ENCODE data around the gene POC5. TPM values are rescaled to one million over a fixed set of nuclear protein-coding genes. Genes with fewer than 3 reads are reported as not detected.

The POC5 gene
- total RNA-seq, 1 experiment from 2014 or later: 14.8 TPM

DNA sequence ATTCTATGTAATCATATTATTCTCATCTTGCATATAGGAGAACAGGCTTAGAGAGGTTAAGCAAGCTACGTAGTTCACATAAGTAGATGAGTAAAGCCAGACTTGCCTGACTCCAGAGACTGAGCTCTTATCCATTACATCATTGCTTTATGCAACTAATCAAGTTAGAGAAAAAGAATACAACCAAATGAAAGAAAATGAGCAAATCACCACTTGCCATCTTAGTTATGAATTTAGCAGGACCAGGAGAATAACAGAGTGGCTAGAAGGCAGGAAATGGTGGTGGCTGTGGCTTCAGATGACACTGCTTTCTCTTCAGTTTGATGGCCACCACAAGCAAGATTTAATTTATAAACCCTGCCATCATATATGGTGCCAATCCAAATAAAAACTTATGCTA is 26.6 kb downstream of the POC5 start:
- Histone ChIP-seq H3K9ac (ENCODE audit: low read length) (no peak overlapping the region), H3K36me3 (ENCODE audit: control insufficient read depth in 1 of 2, insufficient read depth in 2 of 2, low read length in 2 of 2) (peaks cover 13 to 19% of the 10 kb centered on the region in 2 experiments; a peak in 3 of 4 replicates), H3K4me2 (ENCODE audit: low read length) (no peak overlapping the region), H2AFZ (ENCODE audit: low read depth, low read length, poor library complexity, severe bottlenecking) (no peak overlapping the region), H3K4me1 (ENCODE audit: control insufficient read depth in 1 of 2, insufficient read depth in 2 of 2, low read length in 2 of 2) (no peaks in the 10 kb centered on the region), H3K27ac (ENCODE audit: low read depth, low read length) (no peak overlapping the region), H3K9me3 (ENCODE audit: control insufficient read depth in 1 of 2, insufficient read depth in 1 of 2, low read depth in 1 of 2, low read length in 2 of 2) (no peaks in the 10 kb centered on the region), H3K9me2 (ENCODE audit: insufficient read depth) (no peaks in the 10 kb centered on the region; the same call in 1 of the 2 replicates), H4K20me1 (ENCODE audit: insufficient read depth) (no peaks in the 10 kb centered on the region; the same call in 1 of the 2 replicates), H3K27me3 (ENCODE audit: insufficient read depth, low read length) (no peaks in the 10 kb centered on the region), H3K4me3 (replicated peaks in 1 of 2; ENCODE audit: low read depth in 1 of 2, low read length in 2 of 2) (no peak overlapping the region), H3K79me2 (ENCODE audit: insufficient read depth, low read length) (no peaks in the 10 kb centered on the region; the same call in 1 of the 2 replicates)
- intact Hi-C loops (cut with micrococcal nuclease): no loop called here
- RAD21 ChIA-PET (ENCODE audit: low non-redundant PET in 1 of 2, low total read pairs in 2 of 2, uncharacterized antibody in 2 of 2, unreplicated experiment in 2 of 2): no interaction called here
- TF ChIP-seq, protein P1, sequence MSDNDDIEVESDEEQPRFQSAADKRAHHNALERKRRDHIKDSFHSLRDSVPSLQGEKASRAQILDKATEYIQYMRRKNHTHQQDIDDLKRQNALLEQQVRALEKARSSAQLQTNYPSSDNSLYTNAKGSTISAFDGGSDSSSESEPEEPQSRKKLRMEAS (IDR thresholded peaks at IDR 0.05): no peak
- TF ChIP-seq POLR2AphosphoS5 (IDR thresholded peaks at IDR 0.05; ENCODE audit: low read depth, low read length): no peak
- TF ChIP-seq ZFX (IDR thresholded peaks at IDR 0.05): no peak
- TF ChIP-seq, protein P2, sequence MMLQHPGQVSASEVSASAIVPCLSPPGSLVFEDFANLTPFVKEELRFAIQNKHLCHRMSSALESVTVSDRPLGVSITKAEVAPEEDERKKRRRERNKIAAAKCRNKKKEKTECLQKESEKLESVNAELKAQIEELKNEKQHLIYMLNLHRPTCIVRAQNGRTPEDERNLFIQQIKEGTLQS (IDR thresholded peaks at IDR 0.05): no peak
- TF ChIP-seq EZH2phosphoT487 (IDR thresholded peaks at IDR 0.05; ENCODE audit: borderline replicate concordance): no peak
- no peak for TF ChIP-seq POLR2A (IDR thresholded peaks at IDR 0.05; ENCODE audit: borderline replicate concordance, extremely low read depth, insufficient read depth, insufficient read length)
- no peak for TF ChIP-seq ELF1 (IDR thresholded peaks at IDR 0.05; ENCODE audit: borderline replicate concordance, low read depth)
- no peak for TF ChIP-seq SRF (IDR thresholded peaks at IDR 0.05; ENCODE audit: low read depth)
- no peak for TF ChIP-seq SIN3A (IDR thresholded peaks at IDR 0.05; ENCODE audit: low read depth)
- no peak for TF ChIP-seq EGR1 (IDR thresholded peaks at IDR 0.05; ENCODE audit: low read depth)
- no peak for TF ChIP-seq ZNF274 (IDR thresholded peaks at IDR 0.05; ENCODE audit: low read depth, low read length)
- TF ChIP-seq SP1 (IDR thresholded peaks at IDR 0.05; ENCODE audit: low read depth): no peak
- no peak for TF ChIP-seq YY1 (IDR thresholded peaks at IDR 0.05; ENCODE audit: extremely low read depth, insufficient replicate concordance, low read depth, low read length)
- TF ChIP-seq CBX3 (IDR thresholded peaks at IDR 0.05; ENCODE audit: low read depth): no peak
- TF ChIP-seq RAD21 (IDR thresholded peaks at IDR 0.05; ENCODE audit: low read depth): no peak
- ATAC-seq (no peak), DNase-seq (ENCODE audit: low read depth, low spot score) (no peak)
- no TSS peak for BruUV-seq (replicated peaks)
- CTCF ChIA-PET: interaction anchor here (1.4 kb wide), 1 partner anchor 10 kb away, joined by 5 read pairs; no protein-coding TSS in a partner anchor
- POLR2A ChIA-PET: no interaction called here
